Measurements from ENCODE around the gene SMG6.
"Not testable (repeated sequence)": the region's sequence is repeated elsewhere in the genome, so short reads cannot be mapped to it uniquely, and the experiment has no call there.

The SMG6 gene

DNA sequence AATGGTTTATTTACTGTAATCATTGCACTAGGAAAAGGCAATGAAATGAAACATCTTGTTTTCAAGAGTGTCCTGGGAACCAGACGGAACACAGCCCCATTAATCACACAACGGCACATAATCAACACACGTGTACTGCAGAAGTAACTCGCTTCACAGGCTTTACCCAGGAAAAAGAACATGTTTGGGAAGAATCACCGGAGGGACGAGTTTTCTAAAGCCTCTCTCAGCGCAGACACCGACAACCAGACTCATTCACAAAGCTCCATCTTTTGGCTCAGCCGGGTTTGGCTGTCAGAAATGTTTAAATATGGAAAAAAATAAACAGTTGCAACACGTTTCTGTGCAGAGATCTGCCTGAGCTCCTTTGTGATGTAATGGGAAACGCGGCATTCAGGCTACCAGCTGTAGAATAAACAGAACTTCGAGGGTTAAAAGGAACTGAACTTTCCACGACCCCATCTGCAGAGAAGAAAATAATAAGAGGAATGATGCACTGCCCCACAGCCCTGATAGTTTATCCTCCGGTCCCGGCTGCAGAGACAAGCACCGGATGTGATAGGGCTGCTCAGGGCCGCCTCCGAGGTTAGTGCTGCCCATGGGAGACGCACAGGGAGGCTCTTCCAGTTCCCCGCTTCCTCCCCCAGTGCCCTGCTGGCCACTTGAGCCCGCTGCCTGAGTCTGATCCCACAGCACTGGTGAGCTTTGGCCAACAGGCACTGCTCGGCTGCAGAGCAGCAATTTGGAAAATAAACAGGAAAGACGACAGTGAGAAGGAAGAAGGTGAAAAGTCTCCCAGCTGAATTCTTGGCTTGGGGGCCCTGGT lies 128.9 kb downstream of the SMG6 start:
- DNase-seq = peak; percentile 29

DNA sequence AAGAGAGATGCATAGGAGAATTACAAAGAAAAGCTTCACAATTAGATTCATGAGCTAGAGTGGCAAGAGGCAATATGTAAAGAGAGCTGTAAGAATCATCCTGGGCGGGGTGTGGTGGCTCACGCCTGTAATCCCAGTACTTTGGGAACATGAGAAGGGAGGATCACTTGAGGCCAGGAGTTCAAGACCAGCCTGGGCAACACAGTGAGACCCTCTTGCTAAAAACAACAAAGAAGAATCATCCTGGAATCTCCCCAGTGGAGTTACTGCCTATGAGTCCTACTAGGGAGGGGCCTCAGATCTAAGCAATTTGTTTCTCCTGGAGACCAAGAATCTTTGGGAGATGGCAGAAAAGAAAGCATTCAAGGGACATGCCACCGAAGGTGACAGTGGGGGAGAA lies 129.6 kb downstream of the SMG6 start:
- no peak for DNase-seq

DNA sequence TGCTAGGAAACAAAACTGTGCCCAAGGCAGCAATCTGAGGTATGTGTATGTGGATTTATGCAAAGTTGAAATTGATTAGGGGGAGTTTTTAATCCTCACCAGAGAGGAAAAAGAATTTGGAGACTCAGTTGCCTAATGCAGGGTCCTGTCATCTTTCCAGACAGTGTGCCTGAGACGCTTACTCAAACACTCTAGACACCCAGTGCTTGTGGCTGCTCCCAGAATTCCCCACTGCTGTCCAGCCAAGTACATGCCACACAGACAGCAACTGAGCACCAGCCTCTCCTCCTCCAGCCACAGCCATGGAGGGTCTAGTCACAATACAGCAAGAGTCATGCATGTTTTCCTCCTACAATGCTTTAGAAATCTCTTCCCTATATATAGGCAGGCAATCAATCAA lies 130.6 kb downstream of the SMG6 start:
- no peak for DNase-seq

DNA sequence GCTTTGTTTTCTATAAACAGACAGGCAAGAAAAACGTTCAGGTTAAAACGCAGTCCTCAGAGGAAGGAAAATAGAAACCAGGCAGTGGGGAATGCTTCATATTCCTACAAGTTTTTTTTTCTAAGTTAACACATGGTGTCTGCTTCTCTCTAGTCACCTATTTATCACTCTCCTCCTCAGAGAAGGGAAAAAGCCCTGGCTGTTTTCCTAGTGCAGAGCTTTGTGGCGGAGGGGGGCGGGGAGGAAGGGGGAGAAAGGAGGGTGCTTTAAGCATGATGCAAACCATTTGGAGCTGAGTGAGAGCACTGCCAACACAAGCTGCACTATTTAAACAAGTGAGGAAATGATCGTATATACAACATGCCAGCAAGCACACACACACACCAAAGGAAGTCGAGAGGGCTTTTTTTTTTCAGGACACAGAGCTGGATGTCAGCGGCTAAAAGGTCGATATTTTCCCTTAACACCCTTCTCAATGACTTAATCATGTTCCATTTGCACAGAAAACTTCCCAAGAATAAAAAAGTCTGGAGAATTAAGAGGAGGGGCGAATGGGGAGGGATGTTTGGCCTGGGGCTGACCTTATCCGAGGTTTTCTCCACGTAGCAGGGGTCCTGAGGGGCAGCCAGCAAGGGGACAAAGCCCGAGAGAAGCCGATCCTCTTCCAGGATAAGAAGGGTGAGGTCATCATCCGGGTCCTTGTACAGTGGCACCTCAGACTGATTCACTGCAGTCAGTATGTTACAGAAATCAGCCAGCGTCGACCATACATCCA lies 131.3 kb downstream of the SMG6 start:
- DNase-seq = no peak

DNA sequence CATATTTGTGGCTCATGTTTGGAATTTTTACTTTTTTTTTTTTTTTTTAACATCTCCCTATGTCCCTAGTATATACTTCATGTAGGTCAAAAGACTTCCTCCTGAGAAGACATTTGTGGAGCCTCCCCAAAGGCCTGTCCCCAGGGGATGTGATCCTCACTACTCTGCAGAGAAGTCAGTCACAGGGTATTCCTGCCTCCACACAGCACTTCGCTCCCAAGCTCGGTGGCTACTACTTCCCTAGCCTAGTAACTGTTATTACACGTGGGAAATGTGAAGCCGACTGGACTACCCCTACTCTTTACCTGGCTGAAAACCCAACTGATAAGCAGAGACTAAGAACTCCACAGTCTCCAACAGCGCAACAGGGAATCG lies 131.9 kb downstream of the SMG6 start:
- DNase-seq = no peak

DNA sequence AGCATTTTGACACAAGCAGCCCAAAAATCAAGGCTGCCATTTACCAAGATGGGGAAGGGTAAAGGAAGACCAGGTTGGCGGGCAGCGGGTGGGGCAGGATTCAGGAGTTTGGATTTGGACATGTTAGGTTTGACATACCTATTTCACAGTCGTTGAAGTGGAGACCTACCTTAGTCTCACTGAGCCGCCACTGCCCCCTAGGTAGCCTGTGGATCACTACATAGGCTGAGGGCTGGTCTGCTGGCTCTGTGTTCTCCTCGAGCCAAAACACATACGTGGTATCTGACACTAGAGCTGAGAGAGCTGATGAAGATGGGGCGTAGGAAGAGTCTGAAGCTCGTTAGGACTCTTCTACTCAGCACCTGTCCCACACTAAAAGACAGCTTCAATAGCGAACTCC lies 133.6 kb downstream of the SMG6 start:
- DNase-seq = peak; percentile 53

DNA sequence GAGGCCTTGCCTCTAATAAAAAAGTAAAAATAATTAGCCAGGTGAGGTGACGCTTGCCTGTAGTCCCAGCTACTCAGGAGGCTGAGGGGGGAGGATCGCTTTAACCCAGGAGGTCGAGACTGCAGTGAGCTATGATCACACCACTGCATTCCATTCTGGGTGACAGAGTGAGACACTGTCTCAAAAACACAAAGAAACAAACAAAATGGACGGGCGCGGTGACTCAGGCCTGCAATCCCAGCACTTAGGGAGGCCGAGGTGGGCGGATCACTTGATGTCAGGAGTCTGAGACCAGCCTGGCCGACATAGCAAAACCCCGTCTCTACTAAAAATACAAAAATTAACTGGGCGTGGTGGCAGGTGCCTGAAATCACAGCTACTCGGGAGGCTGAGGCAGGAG lies 137.9 kb downstream of the SMG6 start:
- not testable (repeated sequence) for DNase-seq

DNA sequence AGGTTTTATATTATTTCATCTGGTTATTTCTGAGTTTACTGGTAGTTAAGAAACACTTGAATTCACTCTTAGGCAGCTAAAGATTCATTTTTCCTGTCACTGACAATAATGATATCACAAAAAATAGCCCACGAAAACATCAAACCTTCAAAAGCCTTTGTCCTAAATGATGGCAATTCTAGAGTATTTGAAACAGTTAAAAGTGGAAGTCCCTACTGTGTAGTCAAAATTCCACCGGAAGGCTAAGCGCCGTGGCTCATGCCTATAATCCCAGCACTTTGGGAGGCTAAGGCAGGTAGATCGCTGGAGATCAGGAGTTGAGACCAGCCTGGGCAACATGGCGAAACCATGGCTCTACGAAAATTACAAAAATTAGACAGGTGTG lies 145.2 kb downstream of the SMG6 start:
- DNase-seq = no peak

DNA sequence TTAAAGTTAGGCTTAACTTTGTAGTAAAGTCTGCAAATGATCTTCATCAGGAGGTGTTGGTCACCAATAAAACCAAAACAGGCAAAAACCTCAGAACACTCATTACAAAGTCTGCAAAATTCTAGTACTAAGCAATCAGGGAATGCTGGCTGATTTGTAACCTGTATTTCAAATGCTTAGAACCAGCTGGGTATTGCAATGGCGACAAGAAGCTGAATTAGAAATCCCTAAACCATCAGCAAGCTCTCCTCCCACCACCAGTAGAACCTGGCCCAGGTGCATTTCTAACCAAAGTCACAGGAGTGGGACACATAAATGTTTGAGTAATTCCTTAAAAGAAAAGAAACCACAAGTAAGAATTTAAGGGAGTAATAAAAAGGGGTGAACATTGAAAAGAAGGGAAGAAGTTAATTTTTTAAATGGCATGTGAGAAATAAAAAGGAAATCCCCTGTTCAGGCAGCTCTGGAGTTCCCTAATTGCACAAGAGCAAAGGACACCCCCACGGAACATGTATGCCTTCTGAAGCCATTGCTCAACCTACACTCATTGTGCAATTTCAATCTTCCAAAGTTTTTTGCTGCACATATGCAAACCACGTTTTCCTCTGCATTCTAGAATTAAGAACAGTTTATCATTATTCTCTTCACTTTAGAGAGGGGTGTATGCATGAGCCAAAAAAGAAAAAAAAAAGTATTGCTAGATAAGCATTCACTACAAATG lies 145.8 kb downstream of the SMG6 start:
- peak; percentile 69 for DNase-seq

DNA sequence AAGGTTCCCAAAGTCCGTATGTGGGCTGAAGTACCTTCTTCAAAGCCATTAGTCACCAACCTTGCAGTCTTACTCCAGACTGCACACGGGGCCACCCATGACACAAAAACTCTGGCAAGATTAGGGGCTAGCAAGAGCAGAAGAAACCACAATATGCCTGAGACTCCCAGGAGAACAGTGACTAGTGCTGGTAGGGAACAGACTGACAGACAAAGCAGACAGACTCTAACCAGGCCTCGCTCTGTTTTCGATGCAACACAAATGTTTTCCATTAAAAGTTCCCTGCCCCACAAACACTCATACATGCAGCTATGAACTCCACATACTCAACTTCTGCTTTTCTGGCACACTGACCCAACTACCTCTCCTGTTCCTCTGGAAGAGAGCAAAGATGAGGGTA lies 146.5 kb downstream of the SMG6 start:
- peak; percentile 48 for DNase-seq

DNA sequence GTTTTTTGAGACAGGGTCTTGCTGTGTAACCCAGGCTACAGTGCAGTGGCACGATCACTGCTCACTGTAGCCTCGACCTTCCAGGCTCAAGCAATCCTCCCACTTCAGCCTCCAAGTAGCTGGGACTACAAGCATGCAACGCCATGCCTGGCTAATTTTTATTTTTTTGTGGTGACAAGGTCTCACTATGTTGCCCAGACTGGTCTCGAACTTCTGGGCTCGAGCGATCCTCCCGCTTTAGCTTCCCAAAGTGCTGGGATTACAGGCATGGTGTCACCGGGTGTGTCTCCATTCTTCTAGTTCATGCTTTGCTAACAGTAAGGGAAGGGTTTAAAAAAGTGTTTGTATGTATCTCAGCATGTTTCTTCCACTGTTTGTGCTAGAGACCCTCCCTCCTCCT lies 146.9 kb downstream of the SMG6 start:
- DNase-seq = no peak

DNA sequence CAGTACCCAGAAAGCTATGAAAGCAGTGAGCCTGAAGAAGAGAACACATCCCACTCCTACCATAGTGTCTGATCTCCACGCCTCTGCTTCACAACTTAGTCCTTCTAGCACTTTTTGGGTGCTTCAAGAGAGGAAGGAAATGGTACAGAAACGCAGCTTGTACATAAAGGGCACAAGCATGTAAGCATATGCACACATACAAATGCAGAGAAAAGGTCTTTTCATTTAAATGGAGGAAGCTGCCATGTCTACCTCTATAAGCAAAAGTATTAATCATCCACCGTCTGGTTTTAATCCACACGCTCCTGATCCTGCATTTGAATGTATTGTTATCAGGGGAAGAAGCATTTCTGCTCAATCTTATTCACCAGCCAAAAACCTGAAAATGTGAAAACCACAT lies 148.0 kb downstream of the SMG6 start:
- no peak for DNase-seq

DNA sequence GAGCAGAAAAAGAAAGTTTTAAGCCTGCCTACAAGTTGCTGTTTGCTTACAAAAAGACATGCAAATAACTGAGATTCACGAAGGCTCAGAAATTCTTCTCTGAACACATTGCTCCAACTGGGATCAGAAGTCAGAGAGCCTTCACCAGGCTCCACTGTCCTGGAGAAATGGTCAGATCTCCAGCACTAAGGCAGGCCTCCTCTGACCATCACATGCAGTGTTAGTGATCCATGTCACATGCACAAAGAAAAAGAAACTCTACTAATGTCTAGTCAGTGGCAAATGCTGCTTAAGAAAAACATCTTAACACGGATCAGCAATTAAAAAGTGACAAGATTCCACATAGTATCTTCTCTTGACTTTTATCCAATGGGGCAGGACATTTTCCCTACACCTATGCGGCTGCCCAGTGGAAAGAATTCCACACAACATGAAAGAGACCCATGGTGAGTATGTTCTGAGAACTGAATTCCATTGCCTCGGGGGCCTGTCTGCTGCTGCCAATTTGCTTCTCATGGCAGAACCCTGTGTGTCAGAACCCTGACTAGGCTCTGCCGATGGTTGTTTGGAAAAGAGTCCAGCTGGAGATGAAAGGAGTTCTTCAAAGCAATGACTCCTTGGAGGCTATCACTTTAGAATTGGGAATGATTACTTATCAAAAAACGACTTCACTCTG lies 152.1 kb downstream of the SMG6 start:
- no peak for DNase-seq

DNA sequence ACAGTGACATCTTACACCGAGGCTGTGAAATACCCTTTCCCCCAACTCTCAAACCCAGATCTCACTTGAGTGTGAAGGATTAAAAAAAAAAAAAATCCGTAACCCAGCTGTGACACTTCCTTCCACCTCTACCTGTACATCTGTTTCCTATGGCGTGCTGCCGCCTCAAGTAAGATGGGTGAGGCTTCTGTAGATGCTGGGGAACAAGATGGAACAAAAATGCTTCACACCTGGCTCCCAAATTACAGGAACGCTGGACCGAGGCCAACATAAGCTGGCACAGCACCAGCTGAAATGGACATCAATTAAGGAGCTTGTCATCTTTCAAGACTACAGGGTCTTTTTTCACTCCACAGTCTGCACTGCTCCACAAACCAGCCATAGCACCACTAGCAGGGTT lies 152.8 kb downstream of the SMG6 start:
- no peak for DNase-seq

DNA sequence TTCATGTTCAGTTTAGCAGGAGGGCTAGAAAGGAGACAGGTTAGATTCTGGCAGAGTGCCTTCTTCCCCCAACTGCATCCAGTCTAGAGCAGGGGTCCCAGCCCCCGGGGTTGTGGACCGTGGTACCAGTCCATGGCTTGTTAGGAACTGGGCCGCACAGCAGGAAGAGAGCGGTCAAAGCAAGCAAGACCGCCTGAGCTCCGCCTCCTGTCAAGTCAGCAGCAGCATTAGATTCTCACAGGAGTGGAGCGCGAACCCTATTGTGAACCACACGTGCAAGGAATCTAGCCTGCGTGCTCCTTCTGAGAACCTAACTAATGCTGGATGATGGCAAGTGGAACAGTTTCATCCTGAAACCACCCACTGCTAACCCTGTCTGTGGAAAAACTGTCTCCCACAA lies 153.7 kb downstream of the SMG6 start:
- no peak for DNase-seq

DNA sequence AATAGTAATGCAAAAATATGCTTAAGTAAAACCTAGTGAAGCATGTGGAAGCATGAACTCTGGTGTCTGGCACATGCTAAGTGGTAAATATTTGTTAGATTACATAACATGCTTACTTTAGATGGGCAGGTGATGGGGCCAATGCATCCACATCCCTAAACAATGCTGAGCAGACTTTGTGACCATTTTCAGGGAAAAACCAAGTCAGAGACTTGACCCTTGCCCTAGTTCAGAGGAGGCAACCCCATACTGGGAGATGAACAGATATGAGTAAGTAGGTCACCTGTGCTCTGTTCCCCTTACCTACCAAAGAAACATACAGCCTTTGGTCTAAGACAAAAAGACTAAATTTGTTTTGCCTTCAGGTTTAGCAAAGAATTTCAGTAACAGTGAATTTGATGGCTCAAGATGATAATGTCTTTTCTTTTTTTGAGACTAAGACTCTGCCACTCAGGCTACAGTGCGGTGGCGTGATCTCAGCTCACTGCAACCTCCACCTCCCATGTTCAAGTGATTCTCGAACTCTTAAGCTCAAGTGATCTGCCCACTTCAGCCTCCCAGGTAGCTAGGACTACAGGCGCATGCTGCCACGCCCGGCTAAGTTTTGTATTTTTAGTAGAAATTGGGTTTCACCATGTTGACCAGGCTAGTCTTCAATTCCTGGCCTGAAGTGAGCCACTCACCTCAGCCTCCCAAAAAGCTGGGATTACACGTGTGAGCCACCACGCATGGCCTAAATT lies 157.3 kb downstream of the SMG6 start:
- no peak for DNase-seq

DNA sequence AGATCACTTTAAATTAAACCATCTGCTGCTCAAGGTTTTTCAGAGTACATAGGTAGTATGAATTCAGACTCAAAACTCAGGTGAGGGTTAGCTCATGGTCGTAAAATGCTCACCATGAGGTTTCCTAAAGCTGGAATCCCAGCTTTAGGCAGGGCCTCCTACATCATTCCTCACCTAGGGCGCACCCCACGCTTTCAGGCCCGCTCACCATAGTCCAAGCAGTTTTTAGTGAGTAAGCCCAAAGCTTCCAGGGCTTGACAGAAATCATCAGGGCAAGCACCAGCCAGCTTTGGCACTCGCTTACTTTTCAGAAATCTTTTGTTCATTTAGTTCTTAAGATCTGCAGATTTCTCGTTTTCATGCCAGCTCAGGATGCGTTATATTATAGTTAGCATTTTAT lies 158.9 kb downstream of the SMG6 start:
- no peak for DNase-seq

DNA sequence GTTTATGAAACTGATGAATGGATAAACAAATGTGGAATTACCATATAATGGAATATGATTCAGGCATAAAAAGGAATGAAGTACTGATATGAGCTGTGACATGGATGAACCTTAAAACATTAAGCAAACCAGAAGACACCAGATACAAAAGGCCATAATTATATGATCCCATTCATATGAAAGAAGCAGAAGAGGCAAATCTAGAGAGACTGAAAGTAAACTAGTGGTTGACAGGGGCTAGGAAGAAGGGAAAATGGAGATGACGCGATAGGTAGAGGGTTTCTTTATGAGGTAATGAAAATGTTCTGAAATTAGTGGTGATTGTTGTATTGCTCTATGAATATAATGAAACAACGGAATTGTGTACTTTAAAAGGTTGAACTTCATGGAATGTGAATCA lies 160.3 kb downstream of the SMG6 start:
- DNase-seq = no peak

DNA sequence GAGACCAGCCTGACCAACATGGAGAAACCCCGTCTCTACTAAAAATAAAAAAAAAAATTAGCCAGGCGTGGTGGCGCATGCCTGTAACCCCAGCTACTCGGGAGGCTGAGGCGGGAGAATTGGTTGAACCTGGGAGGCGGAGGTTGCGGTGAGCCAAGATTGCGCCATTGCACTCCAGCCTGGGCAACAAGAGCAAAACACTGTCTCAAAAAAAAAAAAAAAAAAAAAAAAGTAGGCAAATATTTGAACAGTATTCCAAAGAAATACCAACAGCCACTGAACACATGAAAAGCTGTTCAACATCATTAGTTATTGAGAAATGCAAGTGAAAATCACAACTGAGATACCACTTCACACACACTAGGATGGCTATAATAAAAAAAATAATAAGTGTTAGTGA lies 160.9 kb downstream of the SMG6 start:
- DNase-seq = not testable (repeated sequence)

DNA sequence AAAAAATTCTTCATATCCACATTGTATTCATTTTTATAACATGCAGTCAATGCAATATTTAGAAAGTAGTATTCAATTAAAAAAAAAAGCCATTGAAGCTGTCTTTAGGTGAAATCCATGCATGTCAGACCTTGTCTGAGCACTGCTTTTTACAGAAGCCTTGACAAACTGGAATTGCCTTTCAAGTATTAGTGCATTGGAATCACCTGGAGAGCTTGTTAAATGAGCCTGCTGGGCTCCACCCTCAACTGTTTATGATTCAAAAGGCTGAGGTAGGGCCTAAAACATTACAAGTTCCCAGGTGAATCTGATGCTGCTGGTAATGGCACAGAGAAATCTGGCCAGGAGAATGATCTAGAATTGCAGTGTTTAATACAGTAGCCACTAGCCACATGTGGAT lies 162.9 kb downstream of the SMG6 start:
- no peak for DNase-seq

DNA sequence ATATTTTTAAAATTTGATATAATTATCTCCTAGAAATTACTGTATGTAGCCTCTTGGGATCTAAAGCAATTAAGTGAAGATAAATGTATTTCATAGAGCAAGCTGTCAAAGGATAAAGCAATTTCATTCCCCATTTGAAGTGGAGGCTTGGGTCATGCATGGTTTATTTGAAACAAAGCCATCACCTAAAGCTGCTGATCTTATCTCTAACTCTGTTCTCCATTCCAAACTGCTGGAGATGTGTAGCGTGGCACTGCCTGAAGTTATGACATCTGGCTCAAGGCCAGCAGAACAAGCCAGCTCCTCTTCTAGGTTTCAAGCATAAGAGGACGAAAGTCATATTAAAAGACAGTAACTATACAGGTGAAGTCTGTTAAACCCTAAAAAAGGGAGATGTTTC lies 164.8 kb downstream of the SMG6 start:
- peak; percentile 76 for DNase-seq

DNA sequence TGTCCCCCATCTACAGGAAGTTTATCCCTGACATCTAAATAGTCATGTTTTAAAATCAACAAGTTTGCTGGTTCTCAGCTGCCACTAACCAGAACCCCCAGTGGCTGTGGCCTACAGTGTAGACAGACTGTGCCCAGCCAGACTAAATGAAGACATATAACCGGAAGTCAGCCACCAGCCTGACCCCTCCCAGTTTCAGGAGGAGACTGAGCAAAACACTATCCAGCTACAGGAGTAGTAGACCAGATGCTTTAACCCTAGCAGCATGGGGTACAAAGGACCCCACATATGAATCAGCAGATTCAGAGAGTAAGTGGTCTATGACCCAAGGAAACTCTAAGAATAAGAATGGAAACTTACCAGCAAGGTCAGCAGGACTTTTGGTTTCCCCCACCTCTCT lies 165.3 kb downstream of the SMG6 start:
- DNase-seq = peak; percentile 71
